GM06990 (cell line): ENCODE data around the gene NUMBL.

Source experiments
- DNase-seq: peaks from one replicate; pipeline ENCODE4 v3.0.0-alpha.2; 2011; ENCODE audit not compliant: insufficient read length; ENCODE audit errors: extremely low read depth
- H3K27me3 ChIP-seq: replicated peaks from 2 replicates; pipeline ENCODE4 v1.6.0; 2011; ENCODE audit warnings: low read length; ENCODE audit not compliant: control insufficient read depth, insufficient read depth
- H3K36me3 ChIP-seq: 2 replicates; pipeline ENCODE4 v1.5.1; 2011; ENCODE audit warnings: low read length; ENCODE audit not compliant: control insufficient read depth, insufficient read depth
- H3K4me3 ChIP-seq: replicated peaks from 2 replicates; pipeline ENCODE4 v1.5.1; 2011; ENCODE audit warnings: low read depth, mild to moderate bottlenecking, control low read depth, low read length
- TF ChIP-seq, protein P1 (sequence below): IDR thresholded peaks from 2 replicates; pipeline ENCODE4 v1.5.1; 2011; ENCODE audit warnings: low read length, control low read depth, mild to moderate bottlenecking, inconsistent platforms; ENCODE audit not compliant: insufficient read depth, poor library complexity, severe bottlenecking

NUMBL gene

DNA sequence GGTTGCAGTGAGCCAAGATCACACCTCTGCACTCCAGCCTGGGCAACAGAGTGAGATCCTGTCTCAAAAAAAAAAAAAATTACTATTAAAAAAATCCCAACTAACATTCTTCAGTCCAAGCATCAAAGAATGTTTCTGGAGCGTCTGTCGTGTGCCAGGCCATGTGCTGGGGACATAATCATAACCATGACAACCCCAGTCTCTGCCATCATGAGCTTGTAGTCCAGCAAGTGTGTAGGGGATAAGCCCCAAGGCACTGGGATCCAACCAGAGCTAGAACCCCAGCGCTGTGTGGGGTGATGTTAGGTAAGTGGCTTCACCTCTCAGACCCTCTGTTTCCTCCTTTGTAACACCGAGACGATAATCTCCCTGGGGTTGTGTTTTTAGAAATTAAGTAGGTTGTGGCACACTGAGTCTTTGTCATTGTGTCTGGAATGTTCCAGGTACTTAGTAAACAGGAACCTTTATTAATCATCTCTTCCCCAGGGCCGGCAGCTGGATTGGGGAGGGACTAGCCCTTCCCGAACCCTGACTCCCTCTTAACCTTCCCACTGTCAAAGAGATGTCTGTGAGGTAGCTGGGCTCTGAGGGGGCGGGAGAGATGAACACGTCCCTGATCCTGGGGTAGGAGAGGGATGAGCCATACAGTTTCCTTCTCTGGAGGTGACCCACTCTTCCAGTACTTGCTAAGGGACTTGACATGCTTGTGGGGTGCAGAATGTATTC lies 31.6 kb upstream of the NUMBL start:
- DNase-seq = no peak
- TF ChIP-seq, protein P1, sequence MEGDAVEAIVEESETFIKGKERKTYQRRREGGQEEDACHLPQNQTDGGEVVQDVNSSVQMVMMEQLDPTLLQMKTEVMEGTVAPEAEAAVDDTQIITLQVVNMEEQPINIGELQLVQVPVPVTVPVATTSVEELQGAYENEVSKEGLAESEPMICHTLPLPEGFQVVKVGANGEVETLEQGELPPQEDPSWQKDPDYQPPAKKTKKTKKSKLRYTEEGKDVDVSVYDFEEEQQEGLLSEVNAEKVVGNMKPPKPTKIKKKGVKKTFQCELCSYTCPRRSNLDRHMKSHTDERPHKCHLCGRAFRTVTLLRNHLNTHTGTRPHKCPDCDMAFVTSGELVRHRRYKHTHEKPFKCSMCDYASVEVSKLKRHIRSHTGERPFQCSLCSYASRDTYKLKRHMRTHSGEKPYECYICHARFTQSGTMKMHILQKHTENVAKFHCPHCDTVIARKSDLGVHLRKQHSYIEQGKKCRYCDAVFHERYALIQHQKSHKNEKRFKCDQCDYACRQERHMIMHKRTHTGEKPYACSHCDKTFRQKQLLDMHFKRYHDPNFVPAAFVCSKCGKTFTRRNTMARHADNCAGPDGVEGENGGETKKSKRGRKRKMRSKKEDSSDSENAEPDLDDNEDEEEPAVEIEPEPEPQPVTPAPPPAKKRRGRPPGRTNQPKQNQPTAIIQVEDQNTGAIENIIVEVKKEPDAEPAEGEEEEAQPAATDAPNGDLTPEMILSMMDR = no peak
- H3K36me3 ChIP-seq = peaks cover 4% of the 10 kb centered on the region
- no peak overlapping the region for H3K4me3 ChIP-seq
- H3K27me3 ChIP-seq = no peaks in the 10 kb centered on the region

DNA sequence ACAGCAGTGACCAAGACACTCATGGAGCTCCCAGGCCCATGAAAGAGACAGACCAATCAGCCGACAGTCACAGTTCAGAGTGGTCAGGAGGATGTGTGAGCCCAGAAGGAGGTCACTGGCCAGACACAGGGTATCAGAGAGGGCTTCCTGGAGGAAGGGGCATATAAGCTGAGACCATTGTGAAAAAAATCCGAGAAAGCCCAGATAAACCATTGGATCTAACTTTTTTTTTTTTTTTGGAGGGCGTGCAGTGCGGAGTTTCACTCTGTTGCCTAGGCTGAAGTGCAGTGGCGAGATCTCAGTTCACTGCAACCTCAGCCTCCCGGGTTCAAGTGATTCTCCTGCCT lies 30.7 kb upstream of the NUMBL start:
- H3K4me3 ChIP-seq = no peak overlapping the region
- TF ChIP-seq, protein P1 = no peak
- no peaks in the 10 kb centered on the region for H3K27me3 ChIP-seq
- no peak for DNase-seq
- peaks cover 3% of the 10 kb centered on the region for H3K36me3 ChIP-seq

DNA sequence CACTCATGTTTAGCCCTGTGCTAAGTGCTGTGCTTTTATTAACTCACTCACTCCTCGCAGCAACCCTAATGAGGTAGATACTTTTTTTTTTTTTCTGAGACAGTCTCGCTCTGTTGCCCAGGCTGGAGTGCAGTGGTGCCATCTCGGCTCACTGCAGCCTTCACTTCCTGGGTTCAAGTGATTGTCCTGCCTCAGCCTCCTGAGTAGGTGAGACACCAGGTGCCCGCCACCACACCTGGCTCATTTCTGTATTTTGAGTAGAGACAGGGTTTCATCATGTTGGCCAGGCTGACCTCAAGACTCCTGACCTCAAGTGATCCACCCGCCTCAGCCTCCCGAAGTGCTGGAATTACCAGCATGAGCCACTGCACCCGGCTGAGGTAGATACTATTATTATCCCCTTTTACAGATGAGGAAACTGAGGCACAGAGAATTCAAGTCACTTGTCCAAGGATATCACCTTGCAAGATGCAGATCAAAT lies 29.0 kb upstream of the NUMBL start:
- TF ChIP-seq, protein P1 = no peak
- Histone ChIP-seq H3K36me3 (no peaks in the 10 kb centered on the region; the same call in none of the 2 replicates), H3K4me3 (peak overlapping the region; percentile 82), H3K27me3 (no peaks in the 10 kb centered on the region)
- DNase-seq = no peak

DNA sequence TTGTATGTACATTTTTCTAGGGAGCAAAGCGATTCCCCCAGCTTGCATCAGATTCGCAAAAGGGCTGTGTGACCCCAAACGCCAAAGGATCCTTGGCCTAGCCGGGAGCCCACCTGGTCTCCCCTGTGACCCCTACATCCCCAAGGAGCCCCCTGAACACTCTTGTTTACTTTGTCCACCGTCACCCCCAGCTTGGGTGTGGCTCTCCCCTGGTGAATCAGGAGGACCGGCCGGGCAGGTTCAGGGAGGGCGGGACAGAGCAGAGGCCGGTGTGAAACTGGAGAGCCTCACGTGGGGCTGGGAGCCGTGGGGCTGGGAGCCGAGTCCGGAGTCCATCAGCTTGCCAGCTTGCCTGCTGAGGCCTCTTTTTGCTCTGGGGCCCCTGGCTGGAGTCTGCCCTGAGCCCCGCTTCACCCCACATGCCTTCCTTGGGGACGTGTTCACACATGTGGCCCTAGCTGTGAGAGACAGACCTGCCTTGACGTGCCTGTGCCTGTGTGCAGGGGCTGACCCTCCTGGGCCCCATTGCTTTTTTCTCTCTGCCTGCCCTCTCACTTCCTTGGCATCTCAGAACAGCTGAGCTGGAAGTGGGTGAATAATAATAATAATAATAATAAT lies 28.4 kb upstream of the NUMBL start:
- Histone ChIP-seq H3K36me3 (no peaks in the 10 kb centered on the region; the same call in none of the 2 replicates), H3K4me3 (peak overlapping the region; percentile 82), H3K27me3 (no peaks in the 10 kb centered on the region)
- DNase-seq = peak; percentile 49
- TF ChIP-seq, protein P1 = no peak

DNA sequence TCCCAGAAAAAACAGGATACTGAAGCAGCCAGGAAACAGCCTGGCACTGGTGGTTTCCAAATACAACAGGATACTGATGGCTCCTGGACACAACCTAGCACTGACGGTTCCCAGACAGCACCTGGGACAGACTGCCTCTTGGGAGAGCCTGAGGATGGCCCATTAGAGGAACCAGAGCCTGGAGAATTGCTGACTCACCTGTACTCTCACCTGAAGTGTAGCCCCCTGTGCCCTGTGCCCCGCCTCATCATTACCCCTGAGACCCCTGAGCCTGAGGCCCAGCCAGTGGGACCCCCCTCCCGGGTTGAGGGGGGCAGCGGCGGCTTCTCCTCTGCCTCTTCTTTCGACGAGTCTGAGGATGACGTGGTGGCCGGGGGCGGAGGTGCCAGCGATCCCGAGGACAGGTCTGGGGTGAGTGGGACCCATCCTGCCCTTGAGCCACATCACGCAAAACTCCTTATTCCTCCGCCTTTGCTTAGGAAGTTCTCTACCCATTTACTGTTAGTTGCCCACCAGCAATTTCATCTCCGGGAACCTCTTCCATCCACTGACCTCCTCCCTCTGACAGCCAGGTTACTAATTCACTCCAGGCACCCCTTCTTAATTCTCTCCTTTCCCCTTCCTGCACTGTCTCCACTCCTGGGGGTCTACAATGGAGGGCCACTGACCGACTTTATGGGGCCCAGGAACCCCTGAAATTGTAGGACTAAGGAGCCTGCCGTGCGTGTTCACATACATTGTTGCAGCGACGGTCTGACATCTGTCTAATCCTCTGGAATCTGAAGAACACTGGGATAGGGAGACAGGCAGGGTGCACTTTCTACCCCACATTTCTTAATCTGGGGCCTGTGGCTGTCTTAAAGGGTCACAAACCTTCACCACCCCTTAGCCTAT lies 27.7 kb upstream of the NUMBL start:
- H3K27me3 ChIP-seq = no peaks in the 10 kb centered on the region
- DNase-seq = no peak
- TF ChIP-seq, protein P1 = no peak
- H3K36me3 ChIP-seq = no peaks in the 10 kb centered on the region; the same call in none of the 2 replicates
- peak overlapping the region; percentile 82 for H3K4me3 ChIP-seq
